NOMO-1 (cell line): Measurements from ENCODE around the gene LIPT1.
"Not testable (repeated sequence)": the region's sequence is repeated elsewhere in the genome, so short reads cannot be mapped to it uniquely, and the experiment has no call there.

Experiments
- DNase-seq, 2 experiments: peaks; one replicate each; lab custom pipeline; 2025; ENCODE audit not compliant: unreplicated experiment in 2 of 2; lab: John Stamatoyannopoulos, UW

Gene LIPT1

GRCh38 chr2:99154643-99155536, at the start of gene LIPT1, which contains the start of gene TSGA10:
LIPT1 (plus strand) TSS chr2:99154967; CDS start chr2:99161958, 6,991 bp downstream.
TSGA10 (minus strand) TSS chr2:99154942; CDS start chr2:99109439, 45,503 bp downstream.
- peak; percentile 81 to 91 for DNase-seq

- peak in 1 of 2 experiments; percentile 21 for DNase-seq
Measured at GRCh38 chr2:99106913-99107312, 47.9 kb upstream of the LIPT1 start.

GRCh38 chr2:99111236-99111635, 43.5 kb upstream of the LIPT1 start:
- DNase-seq, result no peak

DNA sequence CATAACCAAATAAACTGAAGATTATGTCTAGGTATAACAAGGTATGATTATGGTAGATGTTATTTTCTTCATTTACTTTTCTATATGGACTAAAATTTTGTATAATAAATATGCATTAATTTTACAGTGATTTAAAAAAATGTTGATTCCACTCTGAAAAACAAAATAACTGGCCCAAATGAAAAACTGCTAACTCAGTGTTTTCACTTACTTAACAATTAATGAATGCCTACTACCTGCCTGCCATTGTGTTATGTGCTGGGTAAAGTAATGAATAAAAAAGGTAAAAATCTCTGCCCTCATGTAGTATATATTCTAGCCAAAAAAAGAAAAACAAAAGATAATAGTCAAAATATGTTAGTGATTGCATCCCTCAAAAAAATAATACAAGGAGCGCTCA, 42.8 kb upstream of the LIPT1 start:
- no peak for DNase-seq

DNA sequence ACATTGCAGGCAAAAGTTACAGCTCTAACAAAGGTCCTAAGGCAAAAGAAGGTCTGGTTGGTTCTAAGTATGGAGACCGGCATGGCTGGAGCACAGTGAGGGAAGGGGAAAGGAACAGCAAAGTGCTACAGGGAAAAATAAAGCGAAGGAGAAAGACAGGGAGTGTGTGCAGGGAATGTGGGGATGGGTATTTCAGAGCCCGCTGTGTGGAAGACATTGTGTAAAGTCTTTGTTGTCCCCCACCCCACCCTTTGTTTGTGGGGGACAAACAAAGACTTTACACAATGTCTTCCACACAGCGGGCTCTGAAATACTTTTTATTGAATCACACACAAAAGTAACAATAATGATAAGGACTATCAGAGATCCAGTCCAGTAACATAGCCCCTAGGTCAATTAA, 42.1 kb upstream of the LIPT1 start:
- DNase-seq, result no peak

DNA sequence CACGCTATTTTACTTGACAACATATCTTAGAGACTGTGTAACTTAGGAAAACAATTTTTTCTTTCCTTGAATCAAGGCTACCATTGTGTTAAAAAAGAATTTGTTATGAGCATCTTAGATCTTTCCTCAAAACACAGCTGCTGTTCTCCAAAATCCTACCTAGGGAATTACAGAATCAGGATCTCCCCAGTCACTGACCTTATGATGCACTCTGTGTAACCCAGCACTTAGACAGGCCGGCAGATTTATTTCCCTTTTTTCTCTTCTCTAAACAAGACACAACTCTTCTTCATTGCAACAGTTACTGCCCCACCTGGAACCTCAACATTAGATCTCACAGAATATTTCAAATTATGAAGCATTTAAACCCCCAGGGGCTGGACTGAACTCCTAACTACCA, 26.8 kb upstream of the LIPT1 start:
- DNase-seq, result peak in 1 of 2 experiments; percentile 66

- not testable (repeated sequence) for DNase-seq
Measured at GRCh38 chr2:99135044-99135556, 19.7 kb upstream of the LIPT1 start.

DNA sequence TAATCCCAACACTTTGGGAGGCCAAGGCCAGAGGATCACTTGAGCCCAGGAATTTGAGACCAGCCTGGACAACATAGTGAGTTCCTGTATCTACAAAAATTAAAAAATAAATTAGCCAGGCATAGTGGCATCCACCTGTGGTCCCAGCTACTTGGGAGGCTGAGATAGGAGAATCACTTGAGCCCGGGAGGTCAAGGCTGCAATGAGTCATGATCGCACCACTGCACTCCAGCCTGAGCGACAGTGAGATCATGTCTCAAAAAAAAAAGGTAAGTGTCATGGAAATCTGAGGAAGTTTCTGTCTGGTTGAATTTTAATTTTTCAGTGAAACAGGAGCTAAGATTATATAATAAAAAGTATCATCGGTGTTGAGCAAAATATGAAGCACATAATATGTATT, 15.8 kb upstream of the LIPT1 start:
- DNase-seq, result no peak

DNA sequence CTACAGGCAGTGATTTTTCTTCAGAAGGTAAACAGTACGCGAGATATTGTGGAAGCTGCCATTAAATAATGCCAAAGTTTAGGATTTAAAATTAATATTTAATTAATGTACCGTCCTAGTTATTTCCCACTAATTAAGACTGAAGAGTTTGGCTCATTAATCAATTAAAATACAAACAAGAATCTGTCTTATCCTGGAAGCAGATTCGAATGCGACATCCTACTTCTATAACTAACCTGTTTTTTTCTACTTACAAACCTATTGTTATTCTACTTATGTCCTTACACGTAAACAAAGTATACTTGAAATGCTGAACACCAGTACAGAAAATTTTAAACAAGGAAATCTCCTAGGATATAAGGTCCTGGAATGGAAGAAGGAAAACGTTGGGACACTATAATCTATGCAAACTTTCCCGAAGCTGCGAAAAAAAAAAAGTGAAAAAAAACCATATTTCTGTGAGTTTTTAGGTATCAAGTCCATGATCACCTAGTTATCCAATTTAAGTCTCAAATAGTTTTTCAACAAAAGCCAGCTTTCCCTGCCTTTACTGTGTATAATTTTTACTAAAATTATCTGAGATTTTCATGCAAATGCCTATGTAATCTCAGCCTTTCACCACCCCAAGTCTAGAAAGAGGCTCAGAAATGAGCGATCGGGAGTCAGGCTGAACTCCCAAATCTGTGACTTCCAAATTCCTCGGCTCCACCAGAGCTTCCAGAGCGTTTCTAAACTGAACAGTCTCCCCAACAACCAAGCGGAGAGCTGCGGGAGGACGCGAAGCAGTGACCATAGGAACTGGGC, 14.5 kb upstream of the LIPT1 start:
- DNase-seq, result no peak

DNA sequence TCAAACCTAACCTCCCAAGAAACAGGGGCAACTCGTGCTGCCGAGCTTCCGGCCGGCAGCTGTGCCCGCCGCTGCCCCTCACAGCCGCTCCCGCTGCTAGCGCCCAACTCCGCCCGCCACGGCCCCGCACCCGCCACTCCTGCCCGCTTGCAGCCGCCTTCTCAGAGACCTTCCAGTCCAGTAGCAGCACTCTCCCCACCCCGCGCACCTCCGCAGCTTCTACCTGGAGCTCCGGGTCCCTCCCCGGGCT, 14.0 kb upstream of the LIPT1 start:
- DNase-seq, result peak; percentile 41 to 68

DNA sequence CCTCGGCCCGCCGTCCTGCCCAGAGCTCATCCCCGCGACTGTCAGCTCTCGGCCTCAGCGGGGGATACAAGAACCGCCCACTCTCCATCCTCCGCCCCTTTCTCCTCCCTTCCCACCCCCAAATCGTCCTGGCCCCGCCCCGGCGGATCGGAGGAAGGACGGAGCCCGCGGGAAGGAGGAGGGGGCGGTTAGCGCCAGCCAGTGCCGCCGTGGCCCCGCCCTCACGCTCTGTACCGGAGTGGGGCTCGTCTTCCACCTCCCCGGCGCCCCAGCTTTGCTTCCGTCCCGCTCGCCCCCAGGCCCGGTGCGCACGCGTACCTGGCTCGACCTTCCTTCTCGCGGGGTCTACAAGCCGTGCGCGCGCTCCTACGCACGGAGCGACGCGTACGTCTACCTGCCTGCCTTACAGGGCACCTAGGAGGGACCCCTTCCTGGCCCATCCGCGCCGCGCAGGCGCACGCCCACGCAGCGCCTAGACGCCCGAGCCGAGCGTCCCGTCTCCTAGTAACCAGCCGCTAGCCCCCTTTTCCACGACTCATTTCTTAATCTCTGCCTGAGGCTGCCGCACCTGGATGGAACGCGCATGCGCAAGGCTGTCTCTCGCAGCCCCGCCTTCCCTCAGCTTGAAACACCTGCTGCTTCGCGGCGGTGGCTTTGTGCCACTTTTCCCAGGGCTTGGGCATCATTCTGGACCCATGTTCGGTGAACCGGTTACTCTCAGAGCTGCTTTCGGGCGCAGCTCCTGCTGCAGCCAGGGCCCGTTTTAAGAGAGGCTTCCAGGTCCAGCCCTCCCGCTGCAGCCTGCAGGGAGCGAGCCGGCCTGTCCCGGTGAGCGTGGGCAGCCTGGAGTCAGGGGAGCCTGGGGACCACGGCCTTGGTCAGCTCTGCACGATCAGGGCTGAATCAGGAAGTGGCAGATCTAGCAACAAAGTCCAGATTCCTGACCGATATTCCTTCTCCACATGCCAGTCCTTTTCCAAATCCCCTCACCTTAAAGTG, 13.4 kb upstream of the LIPT1 start, which contains the start of gene C2orf15:
C2orf15 (plus strand) TSS at position 598 of the 999 bp plus-strand sequence. CDS start 8,852 bp downstream, outside the sequence.
- peak; percentile 88 to 94 for DNase-seq

- DNase-seq, result peak; percentile 68 to 89
Measured at GRCh38 chr2:99150706-99151105, 4.1 kb upstream of the LIPT1 start.

GRCh38 chr2:99152199-99152895, 2.4 kb upstream of the LIPT1 start:
- DNase-seq, result no peak

DNA sequence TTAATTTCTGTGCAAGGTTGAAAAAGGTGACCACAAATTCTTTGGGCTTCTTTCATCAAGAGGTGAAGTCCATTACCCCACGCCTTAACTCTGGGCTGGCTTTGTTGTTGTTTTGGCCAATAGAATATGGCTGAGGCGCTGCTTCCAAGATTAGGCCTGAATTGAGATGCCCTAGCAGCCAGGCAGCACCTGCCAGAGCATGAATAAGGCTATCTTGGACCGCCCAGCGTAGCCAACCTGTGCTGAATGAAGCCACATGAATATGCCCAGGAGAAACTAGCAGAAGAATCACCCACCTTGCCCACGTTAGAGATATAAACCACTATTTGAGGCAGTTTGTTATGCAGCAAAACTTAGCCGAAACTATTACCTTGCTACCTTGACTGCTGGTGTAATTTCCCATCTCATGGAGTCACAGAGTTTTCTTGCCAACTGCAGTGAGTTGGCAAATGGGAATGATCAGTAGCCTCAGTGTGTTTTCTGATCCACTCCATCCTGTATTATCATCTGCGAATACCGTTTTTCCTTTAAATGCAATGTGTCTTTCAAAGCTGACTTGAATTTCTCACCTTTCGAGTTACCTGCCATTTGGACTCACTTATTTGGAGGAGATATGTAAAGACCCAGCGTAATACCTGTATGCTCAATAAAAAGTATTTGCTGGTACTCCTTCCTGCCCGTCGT, 704 bp upstream of the LIPT1 start:
- DNase-seq, result no peak

DNA sequence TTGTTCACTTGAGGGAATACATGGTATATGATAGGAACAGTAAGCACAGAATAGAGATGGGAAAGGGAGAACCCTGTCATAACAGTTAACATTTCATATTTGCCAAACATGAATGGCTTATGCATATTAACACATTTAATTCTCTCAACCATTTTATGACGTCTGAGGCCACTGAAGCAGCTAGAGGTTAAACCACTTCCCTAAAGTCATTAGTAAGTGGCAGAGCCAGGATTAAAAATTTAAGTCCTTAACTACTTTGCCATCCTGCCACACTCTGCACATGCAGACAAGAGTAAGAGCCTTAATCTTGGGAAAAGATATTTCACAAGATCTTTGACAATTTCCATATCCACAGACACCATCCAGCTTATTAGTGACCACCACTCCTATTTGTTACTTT, 2.1 kb downstream of the LIPT1 start:
- DNase-seq, result peak in 1 of 2 experiments; percentile 33

- no peak for DNase-seq
Measured at GRCh38 chr2:99158599-99158998, 3.8 kb downstream of the LIPT1 start.

DNA sequence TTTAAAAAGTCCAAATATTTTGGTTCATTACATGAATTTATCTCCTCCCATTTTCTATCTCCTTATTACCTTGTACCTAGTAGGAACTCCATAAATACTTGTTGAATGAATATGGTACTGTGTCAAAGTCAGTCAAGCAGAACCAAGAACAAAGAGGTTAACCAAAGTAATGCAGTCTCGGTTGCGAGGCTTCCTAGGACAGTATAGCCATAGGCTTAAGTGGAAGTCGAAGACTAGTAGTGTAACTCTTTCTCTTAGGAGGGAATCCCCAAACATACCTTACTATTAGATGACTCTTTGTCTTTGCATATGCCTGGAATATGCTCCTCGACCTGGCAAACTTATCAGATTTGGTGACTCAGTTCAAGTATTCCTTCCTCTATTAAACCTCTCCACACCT, 4.8 kb downstream of the LIPT1 start:
- DNase-seq, result no peak

DNA sequence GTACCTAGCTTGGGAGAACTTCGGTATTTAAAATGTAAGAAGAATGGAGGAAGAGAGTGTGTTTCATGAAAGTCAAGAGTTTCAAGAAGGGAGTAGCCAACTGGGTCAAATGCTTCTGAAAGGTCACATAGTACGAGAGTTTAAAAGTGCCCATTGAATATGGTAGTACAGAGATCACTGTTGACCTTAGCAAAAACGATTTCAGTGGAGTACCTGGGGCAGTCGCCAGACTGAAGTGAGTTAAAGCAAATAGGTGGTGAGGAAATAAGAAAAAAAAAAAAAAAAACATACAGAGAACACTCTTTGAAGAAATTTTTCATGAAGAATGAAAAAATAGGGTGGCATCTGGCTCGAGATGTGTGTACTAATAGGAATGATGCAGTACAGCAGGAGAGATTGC, 11.5 kb downstream of the LIPT1 start:
- DNase-seq, result no peak

GRCh38 chr2:99169534-99169933, 14.8 kb downstream of the LIPT1 start:
- DNase-seq, result no peak
